ENCODE measurements around the gene ARFGAP3.

The ARFGAP3 gene

DNA sequence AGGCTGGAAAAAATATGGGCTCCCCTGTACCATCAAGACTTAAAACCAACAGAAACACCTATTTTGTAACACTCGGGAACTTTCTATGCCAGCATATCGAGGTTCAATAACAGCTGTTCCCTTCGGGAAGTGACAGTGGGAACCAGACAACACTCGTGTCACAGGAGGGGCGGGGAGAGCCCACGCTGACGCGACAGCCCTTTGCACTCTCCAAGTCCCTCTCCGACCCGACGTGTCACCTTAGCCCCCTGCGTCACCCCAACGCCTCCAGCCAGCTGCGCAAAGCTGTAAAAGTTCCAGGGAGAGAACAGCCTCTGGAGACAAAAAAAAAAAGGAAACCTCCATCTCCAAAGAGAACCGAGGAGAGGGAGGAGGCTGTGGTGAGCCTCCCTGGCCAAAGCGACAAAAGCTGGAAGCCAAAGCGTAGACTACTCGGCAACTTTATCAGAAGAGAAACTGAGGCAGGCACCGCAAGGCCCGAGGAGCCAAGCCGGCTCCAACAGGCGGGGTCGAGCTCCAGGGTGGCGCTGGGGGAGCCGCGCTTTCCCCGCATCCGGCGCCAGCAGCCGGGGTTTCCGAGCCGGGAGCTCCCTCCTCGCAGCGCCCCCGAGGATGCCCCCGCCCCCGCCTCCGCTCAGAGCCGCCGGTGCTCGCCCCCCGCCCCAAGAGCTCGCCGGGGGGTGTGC lies 751 bp downstream of the ARFGAP3 start:
- no peaks in the 10 kb centered on the region for H3K27me3 ChIP-seq (ENCODE audit: control insufficient read depth in 1 of 2, insufficient read depth in 2 of 2, low read length in 2 of 2)
- H3K4me1 ChIP-seq (ENCODE audit: insufficient read depth, low read length), result peaks cover 20% of the 10 kb centered on the region
- no peaks in the 10 kb centered on the region for H3K36me3 ChIP-seq (ENCODE audit: insufficient read depth, low read length)
- peak overlapping the region; percentile 95 for H3K27ac ChIP-seq (ENCODE audit: low read depth, low read length)
- peak overlapping the region; percentile 85 to 92 for H3K4me3 ChIP-seq (ENCODE audit: low read depth in 1 of 2, low read length in 2 of 2)
- H3K9ac ChIP-seq (ENCODE audit: low read length), result peak overlapping the region; percentile 87
- no peaks in the 10 kb centered on the region for H3K9me3 ChIP-seq (ENCODE audit: low read length)

DNA sequence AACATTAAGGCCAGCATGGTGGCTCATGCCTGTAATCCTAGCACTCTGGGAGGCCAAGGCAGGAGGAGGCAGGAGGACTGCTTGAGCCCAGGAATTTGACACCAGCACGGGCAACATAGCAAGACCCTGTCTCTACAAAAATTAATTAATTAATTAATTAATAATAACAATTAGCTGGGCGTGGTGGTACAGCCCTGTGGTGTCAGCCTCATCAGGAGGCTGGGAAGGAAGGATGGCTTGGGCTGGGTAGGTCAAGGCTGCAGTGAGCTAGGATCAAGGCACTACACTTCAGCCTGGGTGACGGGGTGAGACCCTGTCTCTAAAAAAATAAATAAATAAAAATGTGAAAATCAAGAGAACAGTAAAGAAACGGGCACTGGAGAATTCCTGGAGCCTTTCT lies 1.4 kb downstream of the ARFGAP3 start:
- H3K27me3 ChIP-seq (ENCODE audit: control insufficient read depth in 1 of 2, insufficient read depth in 2 of 2, low read length in 2 of 2), result no peaks in the 10 kb centered on the region
- H3K4me1 ChIP-seq (ENCODE audit: insufficient read depth, low read length), result peaks cover 15% of the 10 kb centered on the region
- no peaks in the 10 kb centered on the region for H3K36me3 ChIP-seq (ENCODE audit: insufficient read depth, low read length)
- no peaks in the 10 kb centered on the region for H3K9me3 ChIP-seq (ENCODE audit: low read length)
- H3K9ac ChIP-seq (ENCODE audit: low read length), result peak overlapping the region; percentile 87
- H3K27ac ChIP-seq (ENCODE audit: low read depth, low read length), result no peak overlapping the region
- peak overlapping the region; percentile 85 to 92 for H3K4me3 ChIP-seq (ENCODE audit: low read depth in 1 of 2, low read length in 2 of 2)

GRCh38 chr22:42855211-42855610 lies 1.9 kb downstream of the ARFGAP3 start:
- H3K27me3 ChIP-seq (ENCODE audit: control insufficient read depth in 1 of 2, insufficient read depth in 2 of 2, low read length in 2 of 2), result no peaks in the 10 kb centered on the region
- H3K4me1 ChIP-seq (ENCODE audit: insufficient read depth, low read length), result peaks cover 13% of the 10 kb centered on the region
- H3K36me3 ChIP-seq (ENCODE audit: insufficient read depth, low read length), result no peaks in the 10 kb centered on the region
- H3K27ac ChIP-seq (ENCODE audit: low read depth, low read length), result no peak overlapping the region
- no peak overlapping the region for H3K4me3 ChIP-seq (ENCODE audit: low read depth in 1 of 2, low read length in 2 of 2)
- H3K9ac ChIP-seq (ENCODE audit: low read length), result no peak overlapping the region
- H3K9me3 ChIP-seq (ENCODE audit: low read length), result no peaks in the 10 kb centered on the region

DNA sequence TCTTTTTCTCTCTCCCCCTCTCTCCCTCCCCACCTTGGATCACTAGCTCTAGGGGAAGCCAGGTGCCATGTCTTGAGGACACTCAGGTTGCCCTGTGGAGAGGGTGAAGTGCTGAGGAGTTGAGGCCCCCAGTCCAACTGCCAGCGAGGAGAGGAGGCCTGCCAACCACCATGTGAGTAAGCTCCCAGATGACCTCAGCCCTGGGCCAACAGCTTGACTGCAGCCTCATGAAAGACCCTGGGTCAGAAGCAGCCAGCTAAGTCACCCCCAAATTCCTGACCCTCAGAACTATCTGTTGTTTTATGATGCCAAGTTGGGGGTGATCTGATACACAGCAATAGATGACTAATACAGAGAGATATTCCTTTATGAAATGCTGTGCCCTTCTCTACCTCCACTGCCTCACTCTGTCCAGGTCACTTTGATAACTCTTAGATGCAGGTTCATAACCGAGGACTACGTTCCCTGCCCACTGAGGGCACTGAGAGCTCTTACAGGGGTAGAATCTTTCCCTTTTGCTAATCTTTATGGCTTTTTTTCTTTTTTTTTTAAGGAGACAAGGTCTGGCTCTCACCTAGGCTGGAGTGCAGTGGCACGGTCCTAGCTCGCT lies 8.0 kb downstream of the ARFGAP3 start:
- no peak overlapping the region for H3K27ac ChIP-seq (ENCODE audit: low read depth, low read length)

GRCh38 chr22:42847110-42847509 lies 10.0 kb downstream of the ARFGAP3 start:
- no peak overlapping the region for H3K9ac ChIP-seq (ENCODE audit: low read length)
- H3K36me3 ChIP-seq (ENCODE audit: insufficient read depth, low read length), result peaks cover 21% of the 10 kb centered on the region
- H3K4me3 ChIP-seq (ENCODE audit: low read depth in 1 of 2, low read length in 2 of 2), result no peak overlapping the region
- H3K4me1 ChIP-seq (ENCODE audit: insufficient read depth, low read length), result peaks cover 6% of the 10 kb centered on the region
- H3K27me3 ChIP-seq (ENCODE audit: control insufficient read depth in 1 of 2, insufficient read depth in 2 of 2, low read length in 2 of 2), result no peaks in the 10 kb centered on the region
- no peak overlapping the region for H3K27ac ChIP-seq (ENCODE audit: low read depth, low read length)
- no peaks in the 10 kb centered on the region for H3K9me3 ChIP-seq (ENCODE audit: low read length)

More for the DNA sequence above, 8.0 kb downstream of the ARFGAP3 start:
- no peaks in the 10 kb centered on the region for H3K27me3 ChIP-seq (ENCODE audit: control insufficient read depth in 1 of 2, insufficient read depth in 2 of 2, low read length in 2 of 2)
- no peak overlapping the region for H3K4me3 ChIP-seq (ENCODE audit: low read depth in 1 of 2, low read length in 2 of 2)
- peaks cover 16% of the 10 kb centered on the region for H3K36me3 ChIP-seq (ENCODE audit: insufficient read depth, low read length)
- H3K9ac ChIP-seq (ENCODE audit: low read length), result no peak overlapping the region
- no peaks in the 10 kb centered on the region for H3K4me1 ChIP-seq (ENCODE audit: insufficient read depth, low read length)
- no peaks in the 10 kb centered on the region for H3K9me3 ChIP-seq (ENCODE audit: low read length)

GRCh38 chr22:42844756-42845155 lies 12.3 kb downstream of the ARFGAP3 start:
- Histone ChIP-seq H3K27me3 (ENCODE audit: control insufficient read depth in 1 of 2, insufficient read depth in 2 of 2, low read length in 2 of 2) (no peaks in the 10 kb centered on the region), H3K9me3 (ENCODE audit: low read length) (no peaks in the 10 kb centered on the region), H3K4me1 (ENCODE audit: insufficient read depth, low read length) (peaks cover 6% of the 10 kb centered on the region), H3K9ac (ENCODE audit: low read length) (no peak overlapping the region), H3K27ac (ENCODE audit: low read depth, low read length) (no peak overlapping the region), H3K36me3 (ENCODE audit: insufficient read depth, low read length) (peaks cover 31% of the 10 kb centered on the region), H3K4me3 (ENCODE audit: low read depth in 1 of 2, low read length in 2 of 2) (no peak overlapping the region)

DNA sequence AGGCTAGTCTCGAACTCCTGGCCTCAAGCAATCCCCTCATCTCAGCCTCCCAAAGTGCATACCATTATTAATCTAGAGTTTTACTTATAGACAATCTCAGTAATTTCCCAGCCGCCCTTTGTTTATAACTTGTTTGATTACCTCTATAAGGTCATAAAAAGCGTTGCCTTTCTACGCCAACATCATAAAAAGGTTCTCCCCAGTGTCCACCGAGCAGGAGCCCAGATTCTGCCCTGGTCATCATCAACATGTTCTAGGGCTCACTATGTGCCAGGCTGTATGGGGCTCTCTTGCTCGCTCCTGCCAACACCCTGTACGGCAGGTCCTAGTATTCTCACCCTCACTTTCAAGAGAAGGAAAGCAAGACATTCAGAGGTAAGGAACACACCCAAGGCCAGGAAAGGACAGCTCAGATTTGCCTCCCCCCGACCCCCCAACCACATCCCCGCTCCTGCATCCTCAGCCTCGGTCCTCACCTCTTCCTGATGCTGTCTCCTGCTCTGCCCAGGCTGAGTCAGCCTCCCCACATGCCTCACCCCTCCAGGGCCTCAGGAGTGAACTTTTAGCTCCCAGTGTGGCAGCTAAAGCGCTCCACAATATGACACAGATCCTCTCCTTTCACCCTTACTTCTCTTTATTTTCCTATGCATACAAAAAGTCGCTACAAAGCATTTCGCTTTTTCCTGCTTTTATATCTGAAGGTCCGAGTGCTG lies 14.3 kb downstream of the ARFGAP3 start:
- Histone ChIP-seq H3K27me3 (ENCODE audit: control insufficient read depth in 1 of 2, insufficient read depth in 2 of 2, low read length in 2 of 2) (no peaks in the 10 kb centered on the region), H3K4me3 (ENCODE audit: low read depth in 1 of 2, low read length in 2 of 2) (no peak overlapping the region), H3K9me3 (ENCODE audit: low read length) (no peaks in the 10 kb centered on the region), H3K36me3 (ENCODE audit: insufficient read depth, low read length) (peaks cover 31% of the 10 kb centered on the region), H3K4me1 (ENCODE audit: insufficient read depth, low read length) (peaks cover 6% of the 10 kb centered on the region), H3K9ac (ENCODE audit: low read length) (no peak overlapping the region), H3K27ac (ENCODE audit: low read depth, low read length) (no peak overlapping the region)

GRCh38 chr22:42841444-42841843 lies 15.6 kb downstream of the ARFGAP3 start:
- H3K36me3 ChIP-seq (ENCODE audit: insufficient read depth, low read length), result peaks cover 33% of the 10 kb centered on the region
- no peak overlapping the region for H3K4me3 ChIP-seq (ENCODE audit: low read depth in 1 of 2, low read length in 2 of 2)
- H3K9me3 ChIP-seq (ENCODE audit: low read length), result no peaks in the 10 kb centered on the region
- no peak overlapping the region for H3K27ac ChIP-seq (ENCODE audit: low read depth, low read length)
- H3K4me1 ChIP-seq (ENCODE audit: insufficient read depth, low read length), result peaks cover 6% of the 10 kb centered on the region
- H3K27me3 ChIP-seq (ENCODE audit: control insufficient read depth in 1 of 2, insufficient read depth in 2 of 2, low read length in 2 of 2), result no peaks in the 10 kb centered on the region
- H3K9ac ChIP-seq (ENCODE audit: low read length), result no peak overlapping the region

DNA sequence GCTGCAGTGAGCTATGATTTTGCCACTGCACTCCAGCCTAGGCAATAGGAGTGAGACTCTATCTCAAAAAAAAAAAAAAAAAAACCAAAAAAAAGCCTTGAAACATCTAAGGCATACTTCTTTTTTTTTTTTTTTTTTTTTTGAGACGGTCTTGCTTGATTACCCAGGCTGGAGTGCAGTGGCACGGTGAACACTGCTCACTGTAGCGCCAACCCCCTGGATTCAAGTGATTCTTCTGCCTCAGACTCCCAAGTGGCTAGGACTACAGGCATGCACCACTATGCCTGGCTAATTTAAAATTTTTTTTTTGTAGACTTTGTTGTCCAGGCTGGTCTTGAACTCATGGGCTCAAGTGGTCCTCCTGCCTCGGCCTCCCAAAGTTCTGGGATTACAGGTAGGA lies 19.5 kb downstream of the ARFGAP3 start:
- Histone ChIP-seq H3K9ac (ENCODE audit: low read length) (no peak overlapping the region), H3K27me3 (ENCODE audit: control insufficient read depth in 1 of 2, insufficient read depth in 2 of 2, low read length in 2 of 2) (no peaks in the 10 kb centered on the region), H3K4me1 (ENCODE audit: insufficient read depth, low read length) (no peaks in the 10 kb centered on the region), H3K27ac (ENCODE audit: low read depth, low read length) (no peak overlapping the region), H3K36me3 (ENCODE audit: insufficient read depth, low read length) (peaks cover 46% of the 10 kb centered on the region), H3K4me3 (ENCODE audit: low read depth in 1 of 2, low read length in 2 of 2) (no peak overlapping the region), H3K9me3 (ENCODE audit: low read length) (no peaks in the 10 kb centered on the region)

DNA sequence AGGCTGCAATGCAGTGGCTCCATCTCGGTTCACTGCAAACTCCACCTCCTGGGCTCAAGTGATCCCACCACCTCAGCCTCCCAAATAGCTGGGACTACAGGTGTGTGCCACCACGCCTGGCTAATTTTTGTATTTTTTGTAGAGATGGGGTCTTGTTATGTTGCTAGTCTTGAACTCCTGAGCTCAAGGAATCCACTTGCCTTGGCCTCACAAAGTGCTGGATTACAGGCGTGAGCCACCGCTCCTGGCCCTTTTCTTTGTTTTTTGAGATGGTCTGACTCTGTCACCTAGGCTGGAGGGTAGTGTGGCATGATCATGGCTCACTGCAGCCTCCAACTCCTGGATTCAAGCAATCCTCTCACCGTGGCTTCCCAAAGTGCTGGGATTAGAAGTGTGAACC lies 21.0 kb downstream of the ARFGAP3 start:
- no peaks in the 10 kb centered on the region for H3K9me3 ChIP-seq (ENCODE audit: low read length)
- peaks cover 52% of the 10 kb centered on the region for H3K36me3 ChIP-seq (ENCODE audit: insufficient read depth, low read length)
- no peaks in the 10 kb centered on the region for H3K4me1 ChIP-seq (ENCODE audit: insufficient read depth, low read length)
- no peak overlapping the region for H3K27ac ChIP-seq (ENCODE audit: low read depth, low read length)
- H3K4me3 ChIP-seq (ENCODE audit: low read depth in 1 of 2, low read length in 2 of 2), result no peak overlapping the region
- H3K9ac ChIP-seq (ENCODE audit: low read length), result no peak overlapping the region
- no peaks in the 10 kb centered on the region for H3K27me3 ChIP-seq (ENCODE audit: control insufficient read depth in 1 of 2, insufficient read depth in 2 of 2, low read length in 2 of 2)

GRCh38 chr22:42834177-42834949 lies 22.7 kb downstream of the ARFGAP3 start:
- Histone ChIP-seq H3K4me1 (ENCODE audit: insufficient read depth, low read length) (no peaks in the 10 kb centered on the region), H3K9me3 (ENCODE audit: low read length) (no peaks in the 10 kb centered on the region), H3K9ac (ENCODE audit: low read length) (no peak overlapping the region), H3K27ac (ENCODE audit: low read depth, low read length) (no peak overlapping the region), H3K4me3 (ENCODE audit: low read depth in 1 of 2, low read length in 2 of 2) (no peak overlapping the region), H3K27me3 (ENCODE audit: control insufficient read depth in 1 of 2, insufficient read depth in 2 of 2, low read length in 2 of 2) (no peaks in the 10 kb centered on the region), H3K36me3 (ENCODE audit: insufficient read depth, low read length) (peaks cover 57% of the 10 kb centered on the region)
